H1 (cell line): Measurements from ENCODE around the gene ESD. TPM values are rescaled to one million over a fixed set of nuclear protein-coding genes. Genes with fewer than 3 reads are reported as not detected.

ENCODE experiments used
- CTCF ChIA-PET: fragments of 300-600 bp; sonication (Branson Sonifier 250); formaldehyde crosslinking; loops from one replicate; lab custom pipeline; 2021; ENCODE audit not compliant: partially characterized antibody; lab: Charles Lee
- POLR2A ChIA-PET: fragments of 300-600 bp; sonication (Branson Sonifier 250); formaldehyde crosslinking; loops from one replicate; lab custom pipeline; 2021; ENCODE audit warnings: inconsistent platforms; ENCODE audit not compliant: partially characterized antibody; lab: Charles Lee
- DNase-seq, 2 experiments: peaks; one replicate each; pipeline versions ENCODE4 v3.0.0 to v3.0.0-alpha.2; 2010 to 2022; ENCODE audit warnings: low spot score in 2 of 2, low read depth in 1 of 2, mixed read lengths in 1 of 2
- FAIRE-seq: peaks from 2 replicates; lab custom pipeline; 2011; peaks lifted over from hg19 to GRCh38; lab: Jason Lieb, UNC
- H2AFZ ChIP-seq: 2 replicates; pipeline ENCODE4 v1.8.1; 2012; ENCODE audit warnings: low read length, inconsistent platforms
- H2AK5ac ChIP-seq: 2 replicates; pipeline ENCODE4 v1.6.1; 2013; ENCODE audit warnings: low read depth, low read length
- H2BK120ac ChIP-seq: replicated peaks from 2 replicates; pipeline ENCODE3; 2013; ENCODE audit warnings: low read depth, low read length, inconsistent platforms
- H2BK12ac ChIP-seq: 2 replicates; pipeline ENCODE4 v1.6.1; 2013; ENCODE audit warnings: low read depth, low read length
- H2BK15ac ChIP-seq: 2 replicates; pipeline ENCODE4 v1.6.1; 2013; ENCODE audit warnings: low read length
- H2BK20ac ChIP-seq: 2 replicates; pipeline ENCODE4 v1.6.1; 2013; ENCODE audit warnings: low read length
- H2BK5ac ChIP-seq: 2 replicates; pipeline ENCODE4 v1.6.1; 2013; ENCODE audit warnings: low read depth, low read length
- H3K14ac ChIP-seq: 2 replicates; pipeline ENCODE4 v1.6.1; 2013; ENCODE audit warnings: inconsistent platforms; ENCODE audit not compliant: insufficient read length
- H3K18ac ChIP-seq: 2 replicates; pipeline ENCODE4 v1.6.1; 2013; ENCODE audit warnings: low read length; ENCODE audit errors: extremely low read depth
- H3K23ac ChIP-seq: 2 replicates; pipeline ENCODE4 v1.6.1; 2013; ENCODE audit warnings: inconsistent platforms; ENCODE audit not compliant: insufficient read length
- H3K23me2 ChIP-seq: 2 replicates; pipeline ENCODE4 v1.6.1; 2013; ENCODE audit warnings: low read depth, low read length
- H3K27ac ChIP-seq: 2 replicates; pipeline ENCODE4 v1.6.1; 2011; ENCODE audit warnings: low read depth, low read length, inconsistent platforms
- H3K27me3 ChIP-seq, 4 experiments: replicated peaks in 1 of 4; 1 replicate in 1 of 4; 2 replicates in 3 of 4; pipeline versions ENCODE4 v1.6.1 to v1.8.1; 2011 to 2013; ENCODE audit warnings: low read length in 3 of 4, mild to moderate bottlenecking in 3 of 4, inconsistent platforms in 2 of 4, mixed read lengths in 2 of 4, moderate library complexity in 1 of 4; ENCODE audit not compliant: control insufficient read depth in 3 of 4, insufficient read depth in 3 of 4; ENCODE audit errors: extremely low read depth in 1 of 4
- H3K36me3 ChIP-seq, 4 experiments: 2 replicates each; pipeline versions ENCODE4 v1.6.1 to v1.8.1; 2011 to 2013; ENCODE audit warnings: mild to moderate bottlenecking in 4 of 4, low read length in 3 of 4, moderate library complexity in 2 of 4, control low read depth in 1 of 4, inconsistent platforms in 1 of 4; ENCODE audit not compliant: insufficient read depth in 4 of 4, control insufficient read depth in 2 of 4
- H3K4ac ChIP-seq: replicated peaks from 2 replicates; pipeline ENCODE3; 2013; ENCODE audit warnings: low read length, low read depth, mixed read lengths, inconsistent platforms; ENCODE audit not compliant: insufficient read length
- H3K4me1 ChIP-seq, 4 experiments: replicated peaks in 1 of 4; 1 replicate in 1 of 4; 2 replicates in 3 of 4; pipeline versions ENCODE4 v1.6.1 to v1.8.1; 2011 to 2013; ENCODE audit warnings: low read length in 3 of 4, inconsistent platforms in 2 of 4, mixed read lengths in 1 of 4; ENCODE audit not compliant: insufficient read depth in 4 of 4, control insufficient read depth in 3 of 4
- H3K4me2 ChIP-seq, 2 experiments: 2 replicates each; pipeline versions ENCODE4 v1.6.1 to v1.8.1; 2011 to 2013; ENCODE audit warnings: low read depth in 2 of 2, low read length in 2 of 2, control low read depth in 1 of 2, inconsistent platforms in 1 of 2, mild to moderate bottlenecking in 1 of 2; ENCODE audit not compliant: insufficient read depth in 1 of 2
- H3K4me3 ChIP-seq, 4 experiments: fragments of 200-600, 300-600 bp in 1 of 4; sonication (generic), shearing (Covaris generic), sonication (Bioruptor Twin) in 1 of 4; 2 replicates each; pipeline versions ENCODE4 v1.5.1 to v1.8.1; 2011 to 2016; ENCODE audit warnings: low read length in 4 of 4, low read depth in 3 of 4, control low read depth in 2 of 4, inconsistent platforms in 2 of 4, mild to moderate bottlenecking in 2 of 4, mixed read lengths in 1 of 4, moderate library complexity in 1 of 4; ENCODE audit not compliant: insufficient read depth in 2 of 4; ENCODE audit errors: extremely low read depth in 1 of 4
- H3K56ac ChIP-seq: replicated peaks from 2 replicates; pipeline ENCODE3; 2013; ENCODE audit warnings: low read depth, mild to moderate bottlenecking, mixed read lengths, low read length, inconsistent platforms; ENCODE audit not compliant: insufficient read length
- H3K79me1 ChIP-seq: 2 replicates; pipeline ENCODE4 v1.6.1; 2013; ENCODE audit warnings: low read depth, low read length, control low read depth
- H3K79me2 ChIP-seq, 2 experiments: 2 replicates each; pipeline versions ENCODE4 v1.6.1 to v1.8.1; 2012 to 2013; ENCODE audit warnings: low read length in 2 of 2, mild to moderate bottlenecking in 2 of 2, inconsistent platforms in 1 of 2; ENCODE audit not compliant: insufficient read depth in 2 of 2, control insufficient read depth in 1 of 2
- H3K9ac ChIP-seq, 4 experiments: replicated peaks in 1 of 4; 1 replicate in 1 of 4; 2 replicates in 3 of 4; pipeline versions ENCODE4 v1.6.1 to v1.8.1; 2011 to 2013; ENCODE audit warnings: low read depth in 3 of 4, low read length in 3 of 4, control low read depth in 2 of 4, mild to moderate bottlenecking in 2 of 4, moderate library complexity in 2 of 4, inconsistent platforms in 1 of 4; ENCODE audit errors: extremely low read depth in 1 of 4
- H3K9me3 ChIP-seq, 2 experiments: 2 replicates each; pipeline versions ENCODE4 v1.6.1 to v1.8.1; 2012 to 2013; ENCODE audit warnings: mild to moderate bottlenecking in 2 of 2, moderate library complexity in 2 of 2, control low read depth in 1 of 2, inconsistent platforms in 1 of 2, low read depth in 1 of 2, low read length in 1 of 2, mixed read lengths in 1 of 2; ENCODE audit not compliant: insufficient read depth in 2 of 2
- H4K20me1 ChIP-seq, 2 experiments: replicated peaks in 1 of 2; 2 replicates each; pipeline versions ENCODE3 to v1.8.1; 2011 to 2013; ENCODE audit warnings: inconsistent platforms in 2 of 2, low read length in 2 of 2, mild to moderate bottlenecking in 1 of 2; ENCODE audit not compliant: insufficient read depth in 2 of 2, control insufficient read depth in 1 of 2
- H4K5ac ChIP-seq: 2 replicates; pipeline ENCODE4 v1.6.1; 2013; ENCODE audit warnings: low read length, low read depth, mixed read lengths, inconsistent platforms; ENCODE audit not compliant: insufficient read length
- H4K8ac ChIP-seq: 2 replicates; pipeline ENCODE4 v1.8.0; 2013; ENCODE audit warnings: mild to moderate bottlenecking, moderate library complexity, low read length, inconsistent platforms; ENCODE audit not compliant: insufficient read depth; ENCODE audit errors: extremely low read depth
- H4K91ac ChIP-seq: replicated peaks from 2 replicates; pipeline ENCODE3; 2013; ENCODE audit warnings: low read length, mixed read lengths, inconsistent platforms; ENCODE audit not compliant: insufficient read length
- ATF3 ChIP-seq: IDR thresholded peaks from 2 replicates; pipeline ENCODE4 v1.6.1; 2011; ENCODE audit warnings: low read depth, mild to moderate bottlenecking, low read length; ENCODE audit not compliant: insufficient read depth
- BCL11A ChIP-seq, 2 experiments: IDR thresholded peaks; one replicate each; pipeline ENCODE4 v1.6.1; 2011; ENCODE audit warnings: low read depth in 2 of 2, low read length in 2 of 2, mild to moderate bottlenecking in 2 of 2
- FOSL1 ChIP-seq: IDR thresholded peaks from 2 replicates; pipeline ENCODE4 v1.6.1; 2011; ENCODE audit warnings: mild to moderate bottlenecking, low read depth, low read length, moderate library complexity; ENCODE audit not compliant: insufficient read depth
- KDM5A ChIP-seq: fragments of 200-600 bp; IDR thresholded peaks from 2 replicates; pipeline ENCODE4 v1.7.1; 2012; ENCODE audit warnings: mild to moderate bottlenecking, low read length, inconsistent platforms, mixed read lengths
- POLR2AphosphoS5 ChIP-seq: IDR thresholded peaks from 2 replicates; pipeline ENCODE4 v1.6.1; 2011; ENCODE audit warnings: low read depth, low read length
- WGBS, 2 experiments: shearing (Covaris generic) in 1 of 2; methylation state at CpG; one replicate each; pipeline versions ENCODE4 v1.1.6 to v1.1.7; 2013 to 2015; ENCODE audit warnings: low lambda C conversion rate in 2 of 2, mixed read lengths in 2 of 2, inconsistent platforms in 1 of 2, low coverage in 1 of 2, missing lambda C conversion rate in 1 of 2; ENCODE audit not compliant: insufficient replicate concordance in 2 of 2, insufficient coverage in 1 of 2, insufficient read length in 1 of 2; ENCODE audit errors: extremely low coverage in 1 of 2, missing lambda C conversion rate in 1 of 2; 5-methylcytosine and 5-hydroxymethylcytosine counted together
- polyA plus RNA-seq, 7 experiments: library from polyadenylated mRNA; depleted of rRNA in 3 of 7; stranded (reverse) in 5 of 7; unstranded in 2 of 7; fragments of >200 nt in 5 of 7; fragments of 200-250 nt in 2 of 7; gene quantifications; 1 replicate in 5 of 7; 2 replicates in 1 of 7; 4 replicates in 1 of 7; pipeline versions ENCODE4 v1.2.1 to v1.2.3, GENCODE V29; 2011 to 2013; ENCODE audit warnings: missing spikeins in 2 of 7, mixed read lengths in 2 of 7
- total RNA-seq: library from RNA; stranded (reverse); fragmentation: NEBNext Ultra II Directional; extraction: Animal tissue kit (Norgen Biotek cat#: 25700); gene quantifications from 2 replicates; pipeline ENCODE4 v1.2.1, GENCODE V29; 2021

Gene ESD
- total and polyA plus RNA-seq, 2 of the 8 experiments (the other 6 are each of a cell fraction or from before 2014, with no cell fraction given): 40.3 to 55.8 TPM

- Histone ChIP-seq H3K23me2 (peaks cover 4% of the 10 kb centered on the region; the same call in 1 of the 2 replicates), H3K36me3 (no peaks in the 10 kb centered on the region), H3K27me3 (no peaks in the 10 kb centered on the region; a peak in 1 of 7 replicates), H3K56ac (no peak overlapping the region), H3K79me2 (no peaks in the 10 kb centered on the region), H3K9ac (no peak overlapping the region), H2BK120ac (no peak overlapping the region), H3K4me3 (no peak overlapping the region), H3K23ac (no peak overlapping the region), H4K8ac (no peak overlapping the region), H2AK5ac (no peak overlapping the region), H3K4me2 (no peak overlapping the region), H4K5ac (no peak overlapping the region), H2BK20ac (no peak overlapping the region), H3K9me3 (no peaks in the 10 kb centered on the region), H3K4ac (no peak overlapping the region), H3K4me1 (peaks cover 0 to 3% (median under 1%) of the 10 kb centered on the region in 4 experiments; a peak in 1 of 7 replicates), H3K79me1 (no peaks in the 10 kb centered on the region), H3K14ac (no peak overlapping the region), H2AFZ (no peak overlapping the region), H4K20me1 (no peaks in the 10 kb centered on the region), H2BK15ac (no peak overlapping the region), H4K91ac (no peak overlapping the region), H2BK5ac (no peak overlapping the region), H3K27ac (no peak overlapping the region), H2BK12ac (no peak overlapping the region), H3K18ac (no peak overlapping the region)
- 86% methylated on average over 4 of the region's 4 CpGs; no CpG with 5 or more reads in 1 of the 2 experiments for WGBS, 2 experiments
- FAIRE-seq (no peak), DNase-seq (no peak)
- ChIA-PET CTCF (interaction anchor here (1.0 kb wide), 1 partner anchor 32 kb away, joined by 6 read pairs; no protein-coding TSS in a partner anchor), POLR2A (no interaction called here)
- TF ChIP-seq POLR2AphosphoS5 (no peak), FOSL1 (no peak), KDM5A (no peak), BCL11A (IDR thresholded peaks at IDR 0.05; ENCODE audit: low read depth in 2 of 2, low read length in 2 of 2) (no peak), ATF3 (no peak)
These were observed 2.2 kb upstream of the ESD start for GRCh38 chr13:46799139-46799538.
